Adrenal gland (tissue), 12 donors: Measurements from ENCODE around the gene VAC14. TPM values are rescaled to one million over a fixed set of nuclear protein-coding genes. Genes with fewer than 3 reads are reported as not detected.
A peak's percentile ranks its signal among the peaks of the same experiment; 100 is the strongest.

Source experiments
- DNase-seq, 7 donors: peaks; one replicate each; pipeline ENCODE4 v3.0.0-alpha.2; 2019 to 2020
- H3K27ac ChIP-seq, 5 donors: fragments of 200-600 bp; sonication (generic) in 4 of 5; 1 replicate in 3 of 5; 2 replicates in 2 of 5; pipeline versions ENCODE4 v1.5.1 to v1.8.0; 2016 to 2020; ENCODE audit warnings: mild to moderate bottlenecking in 1 of 5
- H3K27me3 ChIP-seq: fragments of 200-600 bp; 2 replicates; pipeline ENCODE4 v1.8.0; 2021
- H3K36me3 ChIP-seq, 2 donors: fragments of 200-600 bp; replicated peaks in 1 of 2; 1 replicate in 1 of 2; 2 replicates in 1 of 2; pipeline versions ENCODE4 v1.5.1 to v1.8.0; 2018 to 2022
- H3K4me1 ChIP-seq, 2 donors: fragments of 200-600 bp; replicated peaks in 1 of 2; 1 replicate in 1 of 2; 2 replicates in 1 of 2; pipeline versions ENCODE4 v1.5.1 to v1.8.0; 2018 to 2021
- H3K4me3 ChIP-seq, 4 donors: fragments of 200-600 bp; sonication (generic) in 3 of 4; one replicate each; pipeline ENCODE4 v1.5.1; 2016 to 2018
- H3K9me3 ChIP-seq, 3 donors: fragments of 200-600 bp; sonication (generic) in 1 of 3; replicated peaks in 1 of 3; 1 replicate in 2 of 3; 2 replicates in 1 of 3; pipeline versions ENCODE4 v1.5.1 to v1.8.0; 2016 to 2021
- CTCF ChIP-seq, 6 experiments: fragments of 450-650 bp in 4 of 6; fragments of 200-600 bp in 2 of 6; sonication (generic) in 1 of 6; IDR thresholded peaks; 1 replicate in 5 of 6; 2 replicates in 1 of 6; pipeline versions ENCODE4 v1.5.1 to v1.8.0; 2016 to 2021; ENCODE audit warnings: antibody characterized with exemption in 6 of 6, mild to moderate bottlenecking in 2 of 6, moderate library complexity in 1 of 6
- POLR2A ChIP-seq, 2 donors: fragments of 450-650 bp; IDR thresholded peaks; one replicate each; pipeline ENCODE4 v1.6.1; 2017; ENCODE audit warnings: antibody characterized with exemption in 2 of 2, mild to moderate bottlenecking in 2 of 2, moderate library complexity in 1 of 2
- whole genome bisulfite sequencing, 4 donors: extraction: QIAGEN DNeasy Blood & Tissue Kit in 2 of 4; methylation state at CpG; one replicate each; pipeline versions ENCODE4 v1.1.5 to v1.1.7; 2013 to 2017; 5-methylcytosine and 5-hydroxymethylcytosine counted together
- intact Hi-C, 2 donors: fragments of 100-400 bp; cut with DNase I; formaldehyde crosslinking; loops; one replicate each; pipeline versions ENCODE4 v1.14.1 to v1.15.0; 2022 to 2023
- polyA plus RNA-seq, 3 donors: library from polyadenylated mRNA; stranded (reverse); fragments of 200-250 nt in 2 of 3; fragments of 350-450 nt in 1 of 3; fragmentation: Illumina TruSeq in 1 of 3; extraction: RNeasy Lipid Tissue Mini Kit (QIAGEN cat#74804) in 1 of 3; gene quantifications; one replicate each; pipeline ENCODE4 v1.2.3, GENCODE V29; 2013 to 2014
- total RNA-seq, 9 donors: library from RNA; depleted of rRNA in 4 of 9; stranded (reverse); fragments of >200 nt in 4 of 9; fragments of 120-200 nt in 1 of 9; fragmentation: NEBNext Ultra II Directional in 1 of 9; extraction: Animal tissue kit (Norgen Biotek cat#: 25700) in 1 of 9; gene quantifications; one replicate each; pipeline versions ENCODE4 v1.1.0 to v1.2.4, GENCODE V29; 2013 to 2023
- donor health status: healthy with polysubstance abuse.
- donor health status: Bipolar disorder and iron deficiency.
- donor health status: DM: yes; HTN: yes; CAD: no.
- donor health status: DM: no; HTN: no; CAD: no.
- donor health status: DM: no; HTN: no; CAD: no.
- donor health status: DM: yes; HTN: yes; CAD: no.

Gene VAC14
- total and polyA plus RNA-seq, 12 donors: 24.6 to 74.8 (median 50.1) TPM

GRCh38 chr16:70706948-70707465 lies 94.0 kb downstream of the VAC14 start:
- intact Hi-C loops: no loop called here
- peaks cover 20 to 43% of the 10 kb centered on the region in 2 donors for H3K4me1 ChIP-seq
- H3K27ac ChIP-seq: peak overlapping the region in 2 of 5 donors; percentile 44 to 71

GRCh38 chr16:70705056-70705455 lies 95.9 kb downstream of the VAC14 start:
- intact Hi-C loops: no loop called here
- H3K27ac ChIP-seq: peak overlapping the region in 1 of 5 donors; percentile 96

More at GRCh38 chr16:70706948-70707465, 94.0 kb downstream of the VAC14 start:
- TF ChIP-seq CTCF (IDR thresholded peaks at IDR 0.05) (no peak), POLR2A (IDR thresholded peaks at IDR 0.05) (no peak)
- WGBS, 4 donors: 53 to 77% (median 61%) methylated on average over 7 of the region's 7 CpGs
- no peak overlapping the region for H3K4me3 ChIP-seq
- DNase-seq: no peak
- no peaks in the 10 kb centered on the region for H3K27me3 ChIP-seq
- H3K9me3 ChIP-seq: no peaks in the 10 kb centered on the region
- no peaks in the 10 kb centered on the region for H3K36me3 ChIP-seq

GRCh38 chr16:70704586-70704985 lies 96.4 kb downstream of the VAC14 start:
- Histone ChIP-seq H3K27me3 (no peaks in the 10 kb centered on the region), H3K4me1 (peaks cover 21 to 49% of the 10 kb centered on the region in 2 donors), H3K4me3 (no peak overlapping the region), H3K9me3 (no peaks in the 10 kb centered on the region), H3K27ac (peak overlapping the region in 3 of 5 donors; percentile 91 to 98 (median 96)), H3K36me3 (no peaks in the 10 kb centered on the region)
- 92 to 100% (median 92%) methylated on average over 1 to 11 of the region's 11 CpGs; no CpG with 5 or more reads in 1 of the 4 donors for WGBS, 4 donors
- TF ChIP-seq CTCF (IDR thresholded peaks at IDR 0.05) (no peak), POLR2A (IDR thresholded peaks at IDR 0.05) (no peak)
- DNase-seq: no peak
- intact Hi-C loops: no loop called here

More at GRCh38 chr16:70705056-70705455, 95.9 kb downstream of the VAC14 start:
- no peaks in the 10 kb centered on the region for H3K9me3 ChIP-seq
- DNase-seq: no peak
- peaks cover 21 to 49% of the 10 kb centered on the region in 2 donors for H3K4me1 ChIP-seq
- no peak overlapping the region for H3K4me3 ChIP-seq
- no peaks in the 10 kb centered on the region for H3K27me3 ChIP-seq
- no peaks in the 10 kb centered on the region for H3K36me3 ChIP-seq
- TF ChIP-seq POLR2A (IDR thresholded peaks at IDR 0.05) (no peak), CTCF (IDR thresholded peaks at IDR 0.05) (no peak)
- WGBS, 4 donors: 89 to 100% (median 93%) methylated on average over 3 to 8 of the region's 8 CpGs

GRCh38 chr16:70703835-70704381 lies 97.0 kb downstream of the VAC14 start:
- H3K4me3 ChIP-seq: no peak overlapping the region

More at GRCh38 chr16:70703835-70704381, 97.0 kb downstream of the VAC14 start:
- no peaks in the 10 kb centered on the region for H3K36me3 ChIP-seq
- no peaks in the 10 kb centered on the region for H3K9me3 ChIP-seq
- DNase-seq: no peak
- no peaks in the 10 kb centered on the region for H3K27me3 ChIP-seq
- H3K4me1 ChIP-seq: peaks cover 21 to 49% of the 10 kb centered on the region in 2 donors
- peak overlapping the region; percentile 33 to 98 (median 91) for H3K27ac ChIP-seq
- intact Hi-C loops: no loop called here
- TF ChIP-seq POLR2A (IDR thresholded peaks at IDR 0.05) (peak in 1 of 2 donors; percentile 34), CTCF (IDR thresholded peaks at IDR 0.05) (no peak)
- WGBS, 4 donors: 70 to 92% (median 78%) methylated on average over 4 to 6 of the region's 6 CpGs
